Heart right ventricle (tissue), 16 donors: ENCODE results near the gene TNFSF4. TPM values are rescaled to one million over a fixed set of nuclear protein-coding genes. Genes with fewer than 3 reads are reported as not detected.

Source experiments
- ATAC-seq, 8 donors: fragments of 200-7000 bp; cut with Tn5 transposase; one replicate each; pipeline ENCODE4 v1.9.1; 2020; ENCODE audit warnings: mild to moderate bottlenecking in 8 of 8, moderate library complexity in 8 of 8, moderate number of reproducible peaks in 1 of 8
- DNase-seq, 2 donors: peaks; one replicate each; pipeline ENCODE4 v3.0.0-alpha.2; 2020
- H3K27ac ChIP-seq, 10 donors: fragments of 200-600 bp; sonication (generic) in 2 of 10; one replicate each; pipeline versions ENCODE4 v1.5.0 to v1.8.0; 2020 to 2022; ENCODE audit warnings: mild to moderate bottlenecking in 3 of 10
- H3K27me3 ChIP-seq, 7 donors: fragments of 200-600 bp; one replicate each; pipeline ENCODE4 v1.8.0; 2021 to 2022; ENCODE audit warnings: mild to moderate bottlenecking in 2 of 7
- H3K36me3 ChIP-seq, 9 donors: fragments of 200-600 bp; sonication (generic) in 1 of 9; one replicate each; pipeline versions ENCODE4 v1.5.0 to v1.8.0; 2020 to 2022; ENCODE audit warnings: mild to moderate bottlenecking in 2 of 9
- H3K4me1 ChIP-seq, 9 donors: fragments of 200-600 bp; sonication (generic) in 1 of 9; one replicate each; pipeline versions ENCODE4 v1.5.0 to v1.8.0; 2020 to 2022; ENCODE audit warnings: mild to moderate bottlenecking in 4 of 9
- H3K4me3 ChIP-seq, 10 donors: fragments of 200-600 bp; sonication (generic) in 2 of 10; one replicate each; pipeline versions ENCODE4 v1.5.0 to v1.8.0; 2020 to 2022; ENCODE audit warnings: mild to moderate bottlenecking in 7 of 10, moderate library complexity in 2 of 10
- H3K9me3 ChIP-seq, 11 donors: fragments of 200-600 bp in 10 of 11; sonication (generic) in 2 of 11; one replicate each; pipeline versions ENCODE4 v1.5.0 to v1.8.0; 2013 to 2022; ENCODE audit warnings: mild to moderate bottlenecking in 2 of 11, control low read depth in 1 of 11, moderate library complexity in 1 of 11
- CTCF ChIP-seq, 9 donors: fragments of 200-600 bp; sonication (generic) in 2 of 9; IDR thresholded peaks; one replicate each; pipeline versions ENCODE4 v1.5.0 to v1.8.0; 2021 to 2022; ENCODE audit warnings: antibody characterized with exemption in 9 of 9, mild to moderate bottlenecking in 5 of 9, moderate library complexity in 1 of 9
- WGBS, 2 donors: extraction: QIAGEN DNeasy Blood & Tissue Kit; methylation state at CpG; one replicate each; pipeline ENCODE4 v1.1.7; 2013; ENCODE audit warnings: inconsistent platforms in 1 of 2; 5-methylcytosine and 5-hydroxymethylcytosine counted together
- intact Hi-C, 10 donors: fragments of 100-400 bp; cut with DNase I; formaldehyde crosslinking; loops; one replicate each; pipeline versions ENCODE4 v1.11.1 to v1.14.2; 2022
- polyA plus RNA-seq, 2 donors: library from polyadenylated mRNA; stranded (reverse); fragments of 200-250 nt; gene quantifications; one replicate each; pipeline ENCODE4 v1.2.3, GENCODE V29; 2013
- total RNA-seq, 10 donors: library from RNA; stranded (reverse); fragmentation: NEBNext Ultra II Directional in 3 of 10; extraction: Animal tissue kit (Norgen Biotek cat#: 25700) in 3 of 10; gene quantifications; one replicate each; pipeline versions ENCODE4 v1.2.1 to v1.2.4, GENCODE V29; 2021 to 2023
- donor health status: Arrhythmogenic right ventricular cardiomyopathy.
- donor health status: ischemic (EF 13 %, LVEDD 7.1; RV severe dilation, severe dysfunction).
- donor health status: healthy with polysubstance abuse.
- donor health status: DM: no; HTN: yes; CAD: no.
- donor health status: DM: no; HTN: no; CAD: no.
- donor health status: ischemic (EF 25% LVEDD 6.9; RV normal size, moderate dysfunction).
- donor health status: ischemic (EF 25% LVEDD 5.7; RV mildly dilated, moderate dysfunction).
- donor health status: healthy.
- donor health status: DM: yes; HTN: yes; CAD: no.
- donor health status: Ischemic cardiomyopathy.
- donor health status: ischemic (EF 35%, LVEDD 5.7; RV mildly dilated, moderate dysfunction).
- donor health status: nonischemic (EF 11% LVEDD 7.7; RV severe dilation, severe dysfunction).
- donor health status: DM: yes; HTN: yes; CAD: no.
- donor health status: PGD.
- donor health status: ischemic (EF 29% LVEDD 5.4; RV normal size, mild dysfunction).
- donor health status: nonischemic (EF 23%, LVEDD 6.1; RV moderate dilation, normal function).

Gene TNFSF4
- total and polyA plus RNA-seq, 12 donors: 0.26 to 1.5 (median 0.74) TPM

GRCh38 chr1:173204693-173205092, 2.4 kb downstream of the TNFSF4 start:
- no peak overlapping the region for H3K27ac ChIP-seq
- no peak overlapping the region for H3K4me3 ChIP-seq
- no peak for ATAC-seq
- 96 to 100% methylated on average over 1 of the region's 1 CpG for WGBS, 2 donors
- no peaks in the 10 kb centered on the region for H3K36me3 ChIP-seq
- H3K4me1 ChIP-seq: peaks cover 0 to 40% (median 17%) of the 10 kb centered on the region in 9 donors
- DNase-seq: no peak
- intact Hi-C loops: loop anchor here in 5 of 10 donors (5.0 to 10.0 kb wide), 4 partner anchors 80 to 462 kb away; no protein-coding TSS in a partner anchor
- no peaks in the 10 kb centered on the region for H3K27me3 ChIP-seq
- no peak for TF ChIP-seq CTCF (IDR thresholded peaks at IDR 0.05)
- H3K9me3 ChIP-seq: no peaks in the 10 kb centered on the region

DNA sequence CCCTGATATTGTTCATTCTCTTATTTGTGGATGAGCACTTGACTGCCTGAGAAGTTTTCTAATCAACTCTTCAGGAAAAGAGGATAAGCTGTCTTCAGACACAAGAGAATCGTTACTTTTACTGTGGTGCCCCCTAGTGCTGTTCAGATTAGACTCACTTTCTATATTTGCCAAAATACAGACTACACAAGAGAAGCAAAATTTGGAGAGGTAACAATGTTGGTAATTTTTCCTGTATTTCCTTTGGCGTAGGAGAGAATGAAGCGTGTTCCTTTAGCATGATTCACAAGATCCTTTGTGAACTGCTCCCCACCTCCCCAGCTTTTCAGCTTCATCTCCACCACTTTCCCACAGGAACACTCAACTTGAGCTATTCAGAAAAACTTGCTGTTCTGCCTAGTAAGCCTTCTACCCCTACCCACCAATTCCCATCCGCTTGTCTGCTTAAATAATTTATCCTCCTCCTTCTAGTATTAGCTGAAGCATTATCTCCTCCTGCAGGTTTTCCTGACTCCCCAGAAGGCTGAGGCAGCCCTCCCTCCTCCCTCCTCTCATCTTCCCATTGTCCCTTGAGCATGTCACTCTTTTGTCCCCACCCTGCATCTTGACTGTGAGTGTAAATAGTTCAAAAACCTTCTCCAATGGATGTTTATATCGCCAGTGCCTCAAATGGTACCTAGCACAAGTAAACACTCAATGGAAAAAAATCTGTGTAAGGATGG, 4.5 kb downstream of the TNFSF4 start:
- Histone ChIP-seq H3K36me3 (no peaks in the 10 kb centered on the region), H3K27me3 (no peaks in the 10 kb centered on the region), H3K4me3 (no peak overlapping the region), H3K4me1 (peaks cover 0 to 36% (median 12%) of the 10 kb centered on the region in 9 donors), H3K9me3 (no peaks in the 10 kb centered on the region), H3K27ac (no peak overlapping the region)
- intact Hi-C loops: loop anchor here (1.0 to 10.0 kb wide), 9 partner anchors 78 to 460 kb away; no protein-coding TSS in a partner anchor
- TF ChIP-seq CTCF (IDR thresholded peaks at IDR 0.05): peak; percentile 23 to 79 (median 69)
- DNase-seq (peak in 1 of 2 donors; percentile 56), ATAC-seq (peak in 7 of 8 donors; percentile 66 to 79 (median 74))
- WGBS, 2 donors: 31 to 33% methylated on average over 5 of the region's 5 CpGs

DNA sequence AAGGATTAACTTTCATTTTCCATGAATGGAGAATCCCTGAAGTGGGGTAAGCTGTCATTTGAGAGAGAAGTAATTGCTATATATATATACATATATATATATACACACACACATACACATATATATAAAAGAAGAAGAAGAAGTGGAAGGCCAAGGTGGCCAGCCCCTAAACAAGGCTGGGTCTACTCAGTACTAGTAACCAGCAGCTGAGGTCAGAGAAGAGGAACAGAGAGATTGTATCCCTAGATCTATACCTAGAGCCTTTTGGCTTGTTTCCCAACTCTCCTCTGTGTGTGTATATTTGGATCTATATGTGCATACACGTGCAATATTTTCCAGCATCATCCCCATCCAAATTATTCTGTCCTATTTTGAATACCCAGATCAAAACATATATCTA, 5.2 kb downstream of the TNFSF4 start:
- DNase-seq (no peak), ATAC-seq (peak in 1 of 8 donors; percentile 22)
- Histone ChIP-seq H3K36me3 (no peaks in the 10 kb centered on the region), H3K4me1 (peaks cover 0 to 30% (median 8%) of the 10 kb centered on the region in 9 donors), H3K27ac (no peak overlapping the region), H3K4me3 (no peak overlapping the region), H3K27me3 (no peaks in the 10 kb centered on the region), H3K9me3 (no peaks in the 10 kb centered on the region)
- TF ChIP-seq CTCF (IDR thresholded peaks at IDR 0.05): no peak
- intact Hi-C loops: loop anchor here (1.0 to 10.0 kb wide), 10 partner anchors 77 to 460 kb away; no protein-coding TSS in a partner anchor
- 66 to 80% methylated on average over 1 of the region's 1 CpG for whole genome bisulfite sequencing, 2 donors

GRCh38 chr1:173195596-173196088, 11.5 kb downstream of the TNFSF4 start:
- TF ChIP-seq CTCF (IDR thresholded peaks at IDR 0.05): no peak
- Histone ChIP-seq H3K27ac (no peak overlapping the region), H3K4me3 (no peak overlapping the region), H3K4me1 (peaks cover 0 to 20% (median 8%) of the 10 kb centered on the region in 9 donors), H3K9me3 (no peaks in the 10 kb centered on the region), H3K36me3 (no peaks in the 10 kb centered on the region), H3K27me3 (no peaks in the 10 kb centered on the region)
- no peak for DNase-seq
- no peak for ATAC-seq
- intact Hi-C loops: loop anchor here in 1 of 10 donors (10.0 kb wide), 1 partner anchor 71 kb away; no protein-coding TSS in a partner anchor
- 82 to 86% methylated on average over 5 of the region's 5 CpGs for WGBS, 2 donors
